HG03196 (cell line): ENCODE measurements around the gene SPIN2A.
"Not testable (repeated sequence)": the region's sequence is repeated elsewhere in the genome, so short reads cannot be mapped to it uniquely, and the experiment has no call there.

Experiments used
- ATAC-seq: cut with Tn5 transposase; IDR thresholded peaks from one replicate; pipeline ENCODE4 v1.9.1; 2021; ENCODE audit not compliant: unreplicated experiment

The SPIN2A gene

GRCh38 chrX:57103489-57103888 lies 33.7 kb downstream of the SPIN2A start:
- no peak for ATAC-seq

DNA sequence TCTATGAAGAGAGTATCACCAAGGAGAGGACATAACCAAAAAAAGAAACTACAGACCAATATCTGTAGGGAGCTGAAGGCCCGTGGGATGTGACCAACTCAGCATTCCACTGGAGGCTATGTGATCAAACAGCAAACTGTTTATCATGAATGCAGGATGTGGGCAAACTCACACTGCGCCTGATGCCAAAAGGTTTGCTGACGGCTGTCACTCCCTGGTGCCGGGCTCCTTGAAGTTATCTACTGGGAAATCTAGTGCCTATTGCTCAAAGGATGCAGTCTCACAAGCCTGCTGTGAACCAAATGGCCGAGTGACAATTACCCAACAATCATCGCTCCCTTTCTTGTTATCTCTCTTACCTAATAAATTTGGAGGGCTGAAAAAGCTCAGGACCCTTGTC lies 34.3 kb downstream of the SPIN2A start:
- not testable (repeated sequence) for ATAC-seq
